GM12878 (cell line): ENCODE data around the gene SGMS1. TPM values are rescaled to one million over a fixed set of nuclear protein-coding genes. Genes with fewer than 3 reads are reported as not detected.
A peak's percentile ranks its signal among the peaks of the same experiment; 100 is the strongest.

Experiments used
- ATAC-seq: fragments of 200-7000 bp; cut with Tn5 transposase; 3 replicates; pipeline ENCODE4 v1.9.1; 2020; ENCODE audit warnings: mild to moderate bottlenecking, moderate library complexity
- BruUV-seq: library from RNA; stranded (reverse); fragments of 400-500 nt; replicated peaks from 2 replicates; lab custom pipeline; 2021; lab: Mats Ljungman, UMichigan
- CTCF ChIA-PET: fragments of 300-600 bp; sonication (Branson Sonifier 250); formaldehyde crosslinking; extraction: SDS; loops from one replicate; lab custom pipeline; 2021; ENCODE audit warnings: inconsistent platforms; lab: Yijun Ruan, JAX
- POLR2A ChIA-PET: fragments of 350-600 bp; formaldehyde crosslinking; extraction: SDS; loops from one replicate; lab custom pipeline; 2021; ENCODE audit warnings: inconsistent platforms; lab: Charles Lee
- RAD21 ChIA-PET: fragments of 300-600 bp; sonication (Branson Sonifier 250); formaldehyde crosslinking; loops from one replicate; lab custom pipeline; 2023; ENCODE audit warnings: antibody characterized with exemption; ENCODE audit not compliant: unreplicated experiment; lab: Charles Lee
- SMC1A ChIA-PET: fragments of 300-600 bp; sonication (Branson Sonifier 250); formaldehyde crosslinking; loops from one replicate; lab custom pipeline; 2023; ENCODE audit not compliant: unreplicated experiment, uncharacterized antibody; lab: Charles Lee
- DNase-seq: peaks from one replicate; pipeline ENCODE4 v3.0.0-alpha.2; 2011; ENCODE audit warnings: low read depth, low spot score
- FAIRE-seq: peaks from 3 replicates; lab custom pipeline; 2011; peaks lifted over from hg19 to GRCh38; lab: Jason Lieb, UNC
- H2AFZ ChIP-seq: 2 replicates; pipeline ENCODE4 v1.6.0; 2011; ENCODE audit warnings: low read depth, low read length, control low read depth; ENCODE audit not compliant: control insufficient read depth
- H3K27ac ChIP-seq: 2 replicates; pipeline ENCODE4 v1.5.1; 2011; ENCODE audit warnings: control low read depth; ENCODE audit not compliant: control insufficient read depth, insufficient read depth
- H3K27me3 ChIP-seq, 2 experiments: replicated peaks in 1 of 2; 2 replicates each; pipeline versions ENCODE4 v1.6.0 to v1.6.1; 2011; ENCODE audit warnings: low read length in 1 of 2; ENCODE audit not compliant: control insufficient read depth in 2 of 2, insufficient read depth in 2 of 2
- H3K36me3 ChIP-seq, 2 experiments: 2 replicates each; pipeline ENCODE4 v1.5.1; 2011; ENCODE audit warnings: low read length in 1 of 2; ENCODE audit not compliant: control insufficient read depth in 2 of 2, insufficient read depth in 2 of 2
- H3K4me1 ChIP-seq: 2 replicates; pipeline ENCODE4 v1.6.1; 2011; ENCODE audit warnings: mild to moderate bottlenecking, low read length, moderate library complexity, mixed read lengths; ENCODE audit not compliant: control insufficient read depth, insufficient read depth
- H3K4me2 ChIP-seq: 2 replicates; pipeline ENCODE4 v1.6.0; 2011; ENCODE audit warnings: control low read depth; ENCODE audit not compliant: control insufficient read depth, insufficient read depth
- H3K4me3 ChIP-seq: fragments of 200-600 bp; sonication (generic); 2 replicates; pipeline ENCODE4 v1.5.1; 2016
- H3K79me2 ChIP-seq: 2 replicates; pipeline ENCODE4 v1.6.0; 2011; ENCODE audit warnings: low read length; ENCODE audit not compliant: control insufficient read depth, insufficient read depth
- H3K9ac ChIP-seq: 2 replicates; pipeline ENCODE4 v1.8.0; 2011; ENCODE audit warnings: low read length, control low read depth, mixed read lengths; ENCODE audit not compliant: control insufficient read depth, insufficient read depth
- H3K9me3 ChIP-seq: replicated peaks from 3 replicates; pipeline ENCODE4 v1.5.1; 2011; ENCODE audit warnings: mild to moderate bottlenecking, low read length; ENCODE audit not compliant: control insufficient read depth, insufficient read depth
- H4K20me1 ChIP-seq: 2 replicates; pipeline ENCODE4 v1.6.0; 2011; ENCODE audit not compliant: control insufficient read depth, insufficient read depth
- ATF7 ChIP-seq: fragments of 450-650 bp; IDR thresholded peaks from 2 replicates; pipeline ENCODE4 v1.6.1; 2016; ENCODE audit warnings: low read depth, mild to moderate bottlenecking
- BMI1 ChIP-seq: fragments of 450-650 bp; IDR thresholded peaks from 2 replicates; pipeline ENCODE4 v1.6.1; 2016; ENCODE audit warnings: mild to moderate bottlenecking, moderate library complexity, borderline replicate concordance
- IKZF1 ChIP-seq: fragments of 450-650 bp; conservative IDR thresholded peaks from 2 replicates; pipeline ENCODE4 v1.6.1; 2017; ENCODE audit warnings: antibody characterized with exemption, mild to moderate bottlenecking
- IKZF2 ChIP-seq, 2 experiments: fragments of 450-650 bp; IDR thresholded peaks; 2 replicates each; pipeline ENCODE4 v1.6.1; 2017; ENCODE audit warnings: mild to moderate bottlenecking in 2 of 2, moderate library complexity in 2 of 2
- JUNB ChIP-seq: IDR thresholded peaks from 2 replicates; pipeline ENCODE4 v1.6.1; 2016; ENCODE audit warnings: antibody characterized with exemption, mild to moderate bottlenecking
- NBN ChIP-seq: fragments of 450-650 bp; IDR thresholded peaks from 2 replicates; pipeline ENCODE4 v1.6.1; 2016
- NFIC ChIP-seq: IDR thresholded peaks from 2 replicates; pipeline ENCODE4 v1.6.1; 2012; ENCODE audit warnings: low read depth, mild to moderate bottlenecking, inconsistent platforms, low read length, moderate library complexity
- NRF1 ChIP-seq: conservative IDR thresholded peaks from 2 replicates; pipeline ENCODE4 v1.6.1; 2011; ENCODE audit warnings: mild to moderate bottlenecking, low read depth, low read length, improper control_type of control experiment
- POU2F2 ChIP-seq: IDR thresholded peaks from 3 replicates; pipeline ENCODE4 v1.6.1; 2011; ENCODE audit warnings: low read depth, mild to moderate bottlenecking, low read length, borderline replicate concordance
- RUNX3 ChIP-seq: IDR thresholded peaks from 2 replicates; pipeline ENCODE4 v1.6.1; 2012; ENCODE audit warnings: low read length, inconsistent platforms
- SPI1 ChIP-seq: IDR thresholded peaks from 2 replicates; pipeline ENCODE4 v1.6.1; 2011; ENCODE audit warnings: low read depth, mild to moderate bottlenecking, low read length, moderate library complexity, borderline replicate concordance; ENCODE audit not compliant: insufficient read depth
- ZNF384 ChIP-seq: IDR thresholded peaks from 2 replicates; pipeline ENCODE4 v1.6.1; 2012; ENCODE audit warnings: low read depth, mild to moderate bottlenecking, low read length, improper control_type of control experiment, borderline replicate concordance
- WGBS: methylation state at CpG from one replicate; pipeline ENCODE4 v1.1.6; 2016; ENCODE audit warnings: low lambda C conversion rate; ENCODE audit not compliant: insufficient replicate concordance, insufficient coverage; ENCODE audit errors: missing lambda C conversion rate; 5-methylcytosine and 5-hydroxymethylcytosine counted together
- in situ Hi-C: fragments of 300-500 bp; cut with MboI; formaldehyde crosslinking; loops from 9 replicates; pipeline ENCODE4 v1.14.3; 2018; ENCODE audit warnings: mixed read lengths
- intact Hi-C: fragments of 100-400 bp; cut with micrococcal nuclease; formaldehyde crosslinking; loops from one replicate; pipeline ENCODE4 v1.14.2; 2022; ENCODE audit not compliant: unreplicated experiment
- polyA plus RNA-seq, 11 experiments: library from polyadenylated mRNA; depleted of rRNA in 4 of 11; unstranded in 6 of 11; stranded (reverse) in 5 of 11; fragments of >200 nt; fragmentation: Nextera tagmentation in 4 of 11; fragmentation: Illumina TruSeq in 1 of 11; extraction: Ambion mirVana in 4 of 11; extraction: Trizol in 1 of 11; gene quantifications; 1 replicate in 1 of 11; 2 replicates in 10 of 11; pipeline versions ENCODE4 v1.2.1 to v1.2.3, GENCODE V29; 2011 to 2016; ENCODE audit warnings: inconsistent platforms in 2 of 11, missing spikeins in 2 of 11, low read depth in 1 of 11
- total RNA-seq, 4 experiments: library from RNA; depleted of rRNA in 3 of 4; stranded (reverse); fragments of >200 nt in 3 of 4; fragmentation: Illumina TruSeq in 1 of 4; extraction: Trizol in 1 of 4; gene quantifications; 2 replicates each; pipeline versions ENCODE4 v1.2.1 to v1.2.3, GENCODE V29; 2013 to 2021
- TF ChIP-seq, protein P1 (sequence below): fragments of 450-650 bp; IDR thresholded peaks from 2 replicates; pipeline ENCODE4 v1.6.1; 2016; ENCODE audit warnings: mild to moderate bottlenecking
- TF ChIP-seq, protein P2 (sequence below): fragments of 450-650 bp; conservative IDR thresholded peaks from 2 replicates; pipeline ENCODE4 v1.6.1; 2017; ENCODE audit warnings: mild to moderate bottlenecking, moderate library complexity
- TF ChIP-seq, protein P3 (sequence below): fragments of 450-650 bp; IDR thresholded peaks from 2 replicates; pipeline ENCODE4 v1.6.1; 2017; ENCODE audit warnings: low read depth, mild to moderate bottlenecking, moderate library complexity

The SGMS1 gene
- total and polyA plus RNA-seq, 10 of the 15 experiments (the other 5 are each of a cell fraction or from before 2014, with no cell fraction given): 1.4 to 14.5 (median 4.9) TPM

DNA sequence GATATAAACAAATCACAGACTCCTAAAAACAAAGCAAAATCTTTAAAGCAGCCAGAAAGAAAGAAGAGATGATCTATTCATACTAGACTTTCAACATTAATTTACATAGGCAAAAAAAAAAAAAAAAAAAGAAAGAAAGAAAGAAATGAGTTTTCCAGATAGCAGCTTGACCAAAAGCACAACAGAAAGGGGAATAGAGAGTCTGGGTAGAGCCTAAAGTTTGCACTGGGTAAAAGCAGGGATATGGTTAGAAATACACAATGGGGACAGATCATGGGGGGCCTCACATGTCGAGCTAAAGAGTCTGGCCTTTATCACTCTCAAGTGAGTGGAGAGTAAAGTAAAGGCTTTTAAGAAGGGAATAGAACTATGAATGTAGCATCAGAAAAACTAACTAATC, 169.8 kb downstream of the SGMS1 start:
- H3K4me1 ChIP-seq: peaks cover 42% of the 10 kb centered on the region
- intact Hi-C loops: loop anchor here (2.0 kb wide), 1 partner anchor 21 kb away; no protein-coding TSS in a partner anchor
- H3K4me2 ChIP-seq: no peak overlapping the region
- ATAC-seq: peak; percentile 26
- no peaks in the 10 kb centered on the region for H3K27me3 ChIP-seq
- no peaks in the 10 kb centered on the region for H4K20me1 ChIP-seq
- no peaks in the 10 kb centered on the region; a peak in 1 of 4 replicates for H3K36me3 ChIP-seq
- 0% methylated on average over 1 of the region's 1 CpG for WGBS
- RAD21 ChIA-PET: interaction anchor here (0.7 to 3.2 kb wide), 18 partner anchors 12 to 85 kb away, joined by 3 to 28 read pairs (median 5); no protein-coding TSS in a partner anchor
- peak; percentile 45; the same call in 1 of the 2 replicates for TF ChIP-seq NFIC
- TF ChIP-seq NRF1: no peak
- TF ChIP-seq POU2F2: no peak
- peak; percentile 48 to 55; a peak in 2 of 4 replicates for TF ChIP-seq IKZF2 (IDR thresholded peaks at IDR 0.05)
- TF ChIP-seq, protein P1, sequence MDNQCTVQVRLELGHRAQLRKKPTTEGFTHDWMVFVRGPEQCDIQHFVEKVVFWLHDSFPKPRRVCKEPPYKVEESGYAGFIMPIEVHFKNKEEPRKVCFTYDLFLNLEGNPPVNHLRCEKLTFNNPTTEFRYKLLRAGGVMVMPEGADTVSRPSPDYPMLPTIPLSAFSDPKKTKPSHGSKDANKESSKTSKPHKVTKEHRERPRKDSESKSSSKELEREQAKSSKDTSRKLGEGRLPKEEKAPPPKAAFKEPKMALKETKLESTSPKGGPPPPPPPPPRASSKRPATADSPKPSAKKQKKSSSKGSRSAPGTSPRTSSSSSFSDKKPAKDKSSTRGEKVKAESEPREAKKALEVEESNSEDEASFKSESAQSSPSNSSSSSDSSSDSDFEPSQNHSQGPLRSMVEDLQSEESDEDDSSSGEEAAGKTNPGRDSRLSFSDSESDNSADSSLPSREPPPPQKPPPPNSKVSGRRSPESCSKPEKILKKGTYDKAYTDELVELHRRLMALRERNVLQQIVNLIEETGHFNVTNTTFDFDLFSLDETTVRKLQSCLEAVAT: 0 out of 2 replicates have a peak, but pooled peaks have one; percentile 17
- no peak for TF ChIP-seq BMI1
- TF ChIP-seq ATF7: 0 out of 2 replicates have a peak, but pooled peaks have one; percentile 28
- 0 out of 2 replicates have a peak, but pooled peaks have one; percentile 12 for TF ChIP-seq IKZF1
- 0 out of 2 replicates have a peak, but pooled peaks have one; percentile 33 for TF ChIP-seq JUNB
- peak; percentile 78; the same call in 1 of the 2 replicates for TF ChIP-seq ZNF384
- TF ChIP-seq, protein P2, sequence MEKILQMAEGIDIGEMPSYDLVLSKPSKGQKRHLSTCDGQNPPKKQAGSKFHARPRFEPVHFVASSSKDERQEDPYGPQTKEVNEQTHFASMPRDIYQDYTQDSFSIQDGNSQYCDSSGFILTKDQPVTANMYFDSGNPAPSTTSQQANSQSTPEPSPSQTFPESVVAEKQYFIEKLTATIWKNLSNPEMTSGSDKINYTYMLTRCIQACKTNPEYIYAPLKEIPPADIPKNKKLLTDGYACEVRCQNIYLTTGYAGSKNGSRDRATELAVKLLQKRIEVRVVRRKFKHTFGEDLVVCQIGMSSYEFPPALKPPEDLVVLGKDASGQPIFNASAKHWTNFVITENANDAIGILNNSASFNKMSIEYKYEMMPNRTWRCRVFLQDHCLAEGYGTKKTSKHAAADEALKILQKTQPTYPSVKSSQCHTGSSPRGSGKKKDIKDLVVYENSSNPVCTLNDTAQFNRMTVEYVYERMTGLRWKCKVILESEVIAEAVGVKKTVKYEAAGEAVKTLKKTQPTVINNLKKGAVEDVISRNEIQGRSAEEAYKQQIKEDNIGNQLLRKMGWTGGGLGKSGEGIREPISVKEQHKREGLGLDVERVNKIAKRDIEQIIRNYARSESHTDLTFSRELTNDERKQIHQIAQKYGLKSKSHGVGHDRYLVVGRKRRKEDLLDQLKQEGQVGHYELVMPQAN: no peak
- peak; percentile 46; the same call in 1 of the 2 replicates for TF ChIP-seq RUNX3
- peak; percentile 52; the same call in 1 of the 2 replicates for TF ChIP-seq SPI1
- TF ChIP-seq NBN: 0 out of 2 replicates have a peak, but pooled peaks have one; percentile 43
- TF ChIP-seq, protein P3, sequence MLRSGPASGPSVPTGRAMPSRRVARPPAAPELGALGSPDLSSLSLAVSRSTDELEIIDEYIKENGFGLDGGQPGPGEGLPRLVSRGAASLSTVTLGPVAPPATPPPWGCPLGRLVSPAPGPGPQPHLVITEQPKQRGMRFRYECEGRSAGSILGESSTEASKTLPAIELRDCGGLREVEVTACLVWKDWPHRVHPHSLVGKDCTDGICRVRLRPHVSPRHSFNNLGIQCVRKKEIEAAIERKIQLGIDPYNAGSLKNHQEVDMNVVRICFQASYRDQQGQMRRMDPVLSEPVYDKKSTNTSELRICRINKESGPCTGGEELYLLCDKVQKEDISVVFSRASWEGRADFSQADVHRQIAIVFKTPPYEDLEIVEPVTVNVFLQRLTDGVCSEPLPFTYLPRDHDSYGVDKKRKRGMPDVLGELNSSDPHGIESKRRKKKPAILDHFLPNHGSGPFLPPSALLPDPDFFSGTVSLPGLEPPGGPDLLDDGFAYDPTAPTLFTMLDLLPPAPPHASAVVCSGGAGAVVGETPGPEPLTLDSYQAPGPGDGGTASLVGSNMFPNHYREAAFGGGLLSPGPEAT: peak; percentile 21; the same call in 1 of the 2 replicates
- TF ChIP-seq, all 136 proteins: peak for 11
- POLR2A ChIA-PET: interaction anchor here (0.6 to 2.1 kb wide), 10 partner anchors 15 to 1702 kb away, joined by 3 to 8 read pairs (median 5); no protein-coding TSS in a partner anchor
- Histone ChIP-seq H3K79me2 (no peaks in the 10 kb centered on the region; the same call in 1 of the 2 replicates), H3K27ac (peak overlapping the region; percentile 30; the same call in 1 of the 2 replicates), H3K9me3 (no peaks in the 10 kb centered on the region; the same call in 2 of the 3 replicates), H3K4me3 (no peak overlapping the region), H3K9ac (no peak overlapping the region), H2AFZ (no peak overlapping the region)
- BruUV-seq: no TSS peak
- no peak for FAIRE-seq
- SMC1A ChIA-PET: interaction anchor here (0.7 to 8.1 kb wide), 22 partner anchors 9 to 170 kb away, joined by 3 to 58 read pairs (median 6); no protein-coding TSS in a partner anchor
- no peak for DNase-seq
- in situ Hi-C loops: no loop called here
- CTCF ChIA-PET: interaction anchor here (0.6 to 1.9 kb wide), 11 partner anchors 11 to 160 kb away, joined by 3 to 6 read pairs (median 4); no protein-coding TSS in a partner anchor
